Peyer's patch (tissue), 4 donors: ENCODE results near the gene CFAP221.

Source experiments
- CTCF ChIP-seq, 6 experiments: fragments of 450-650 bp in 4 of 6; fragments of 200-600 bp in 2 of 6; sonication (generic) in 1 of 6; IDR thresholded peaks; one replicate each; pipeline ENCODE4 v1.5.1; 2017 to 2019; ENCODE audit warnings: antibody characterized with exemption in 6 of 6, mild to moderate bottlenecking in 3 of 6, moderate library complexity in 1 of 6
- POLR2A ChIP-seq, 2 donors: fragments of 450-650 bp; IDR thresholded peaks; one replicate each; pipeline ENCODE4 v1.5.1; 2017; ENCODE audit warnings: antibody characterized with exemption in 2 of 2, mild to moderate bottlenecking in 2 of 2, moderate library complexity in 2 of 2

GRCh38 chr2:119520696-119521432, 23.4 kb upstream of the CFAP221 start:
- no peak for TF ChIP-seq CTCF (IDR thresholded peaks at IDR 0.05)
- no peak for TF ChIP-seq POLR2A (IDR thresholded peaks at IDR 0.05)
